Fibroblast of skin of left quadriceps (primary cell): ENCODE data around the gene SAFB2.

Experiments used
- DNase-seq, 2 experiments: peaks; one replicate each; pipeline ENCODE4 v3.0.0-alpha.2; 2013; ENCODE audit warnings: low read depth in 2 of 2

The SAFB2 gene

GRCh38 chr19:5607318-5608275 lies 15.0 kb downstream of the SAFB2 start:
- no peak for DNase-seq

GRCh38 chr19:5605362-5605761 lies 17.2 kb downstream of the SAFB2 start:
- no peak for DNase-seq

GRCh38 chr19:5603626-5604025 lies 18.9 kb downstream of the SAFB2 start:
- DNase-seq, result no peak

GRCh38 chr19:5600797-5601196 lies 21.8 kb downstream of the SAFB2 start:
- no peak for DNase-seq

- no peak for DNase-seq
Measured at GRCh38 chr19:5595745-5596144, 26.8 kb downstream of the SAFB2 start.

- DNase-seq, result no peak
Measured at GRCh38 chr19:5595129-5595528, 27.4 kb downstream of the SAFB2 start.

- no peak for DNase-seq
Measured at GRCh38 chr19:5594521-5594950, 28.0 kb downstream of the SAFB2 start.

- DNase-seq, result no peak
Measured at GRCh38 chr19:5593343-5594255, 29.0 kb downstream of the SAFB2 start.

GRCh38 chr19:5592531-5593342 lies 29.8 kb downstream of the SAFB2 start:
- no peak for DNase-seq

- no peak for DNase-seq
Measured at GRCh38 chr19:5591476-5591875, 31.1 kb downstream of the SAFB2 start.

GRCh38 chr19:5590865-5591154 lies 31.8 kb downstream of the SAFB2 start:
- no peak for DNase-seq

GRCh38 chr19:5590151-5590864 lies 32.3 kb downstream of the SAFB2 start:
- no peak for DNase-seq

- no peak for DNase-seq
Measured at GRCh38 chr19:5588906-5589676, 33.5 kb downstream of the SAFB2 start.

- no peak for DNase-seq
Measured at GRCh38 chr19:5588441-5588840, 34.1 kb downstream of the SAFB2 start.

GRCh38 chr19:5587661-5588060 lies 34.9 kb downstream of the SAFB2 start:
- no peak for DNase-seq

GRCh38 chr19:5587071-5587455 lies 35.5 kb downstream of the SAFB2 start:
- no peak for DNase-seq

- no peak for DNase-seq
Measured at GRCh38 chr19:5586300-5587070, 36.1 kb downstream of the SAFB2 start.

GRCh38 chr19:5585461-5586299 lies 36.9 kb downstream of the SAFB2 start:
- DNase-seq, result no peak

- no peak for DNase-seq
Measured at GRCh38 chr19:5580161-5580571, 42.4 kb downstream of the SAFB2 start.
